ENCODE measurements around the gene PRADC1.

The PRADC1 gene

GRCh38 chr2:73237168-73237567, 4.1 kb upstream of the PRADC1 start:
- peak overlapping the region in 2 of 3 experiments; percentile 13 to 26 for H3K4me3 Mint-ChIP-seq
- TF ChIP-seq CTCF (IDR thresholded peaks at IDR 0.05; ENCODE audit: unreplicated experiment in 3 of 3) = no peak
- no peak overlapping the region for H3K27ac Mint-ChIP-seq
- peaks cover 13% of the 10 kb centered on the region for H3K36me3 Mint-ChIP-seq (ENCODE audit: low read depth)
- peaks cover 3% of the 10 kb centered on the region for H3K27me3 Mint-ChIP-seq (ENCODE audit: low read depth)
- peaks cover 28% of the 10 kb centered on the region for H3K4me1 Mint-ChIP-seq
- H3K9me3 Mint-ChIP-seq = no peaks in the 10 kb centered on the region

GRCh38 chr2:73235315-73236028, 2.4 kb upstream of the PRADC1 start:
- peaks cover 8% of the 10 kb centered on the region for H3K36me3 Mint-ChIP-seq (ENCODE audit: low read depth)
- H3K27me3 Mint-ChIP-seq (ENCODE audit: low read depth) = peaks cover 3% of the 10 kb centered on the region
- H3K4me3 Mint-ChIP-seq = peak overlapping the region; percentile 92 to 99 (median 97)
- no peak for TF ChIP-seq CTCF (IDR thresholded peaks at IDR 0.05; ENCODE audit: unreplicated experiment in 3 of 3)
- peak overlapping the region; percentile 94 to 99 (median 98) for H3K27ac Mint-ChIP-seq
- no peaks in the 10 kb centered on the region for H3K9me3 Mint-ChIP-seq
- peaks cover 28% of the 10 kb centered on the region for H3K4me1 Mint-ChIP-seq

- Mint-ChIP-seq H3K27ac (peak within 1 kb of the TSS; percentile 94 to 99 (median 98)), H3K36me3 (ENCODE audit: low read depth) (peaks cover 8% of the 10 kb centered on the region), H3K27me3 (ENCODE audit: low read depth) (peaks cover 3% of the 10 kb centered on the region), H3K4me1 (peaks cover 28% of the 10 kb centered on the region), H3K4me3 (peak within 1 kb of the TSS; percentile 92 to 99 (median 97)), H3K9me3 (no peaks in the 10 kb centered on the region)
- no peak for TF ChIP-seq CTCF (IDR thresholded peaks at IDR 0.05; ENCODE audit: unreplicated experiment in 3 of 3)
These were observed 1.1 kb upstream of the PRADC1 start, which contains the start of gene CCT7 for GRCh38 chr2:73233932-73234832. Gene CCT7 (plus strand): TSS chr2:73234308. CDS start chr2:73234379, 71 bp downstream.

GRCh38 chr2:73232403-73233153, 461 bp downstream of the PRADC1 start:
- peak overlapping the region in 1 of 3 experiments; percentile 94 for H3K27ac Mint-ChIP-seq
- H3K9me3 Mint-ChIP-seq = no peaks in the 10 kb centered on the region
- peaks cover 3% of the 10 kb centered on the region for H3K27me3 Mint-ChIP-seq (ENCODE audit: low read depth)
- peak overlapping the region; percentile 92 to 99 (median 97) for H3K4me3 Mint-ChIP-seq
- peaks cover 22% of the 10 kb centered on the region for H3K4me1 Mint-ChIP-seq
- no peak for TF ChIP-seq CTCF (IDR thresholded peaks at IDR 0.05; ENCODE audit: unreplicated experiment in 3 of 3)
- H3K36me3 Mint-ChIP-seq (ENCODE audit: low read depth) = peaks cover 3% of the 10 kb centered on the region

- Mint-ChIP-seq H3K36me3 (ENCODE audit: low read depth) (peaks cover 10% of the 10 kb centered on the region), H3K27me3 (ENCODE audit: low read depth) (peaks cover 3% of the 10 kb centered on the region), H3K27ac (no peak overlapping the region), H3K4me3 (no peak overlapping the region), H3K9me3 (no peaks in the 10 kb centered on the region), H3K4me1 (no peaks in the 10 kb centered on the region)
- no peak for TF ChIP-seq CTCF (IDR thresholded peaks at IDR 0.05; ENCODE audit: unreplicated experiment in 3 of 3)
These were observed 4.4 kb downstream of the PRADC1 start for GRCh38 chr2:73228631-73229030.
